Natural killer cell (primary cell): ENCODE data around the gene ODF2. TPM values are rescaled to one million over a fixed set of nuclear protein-coding genes. Genes with fewer than 3 reads are reported as not detected.

ENCODE experiments used
- ATAC-seq, 3 donors: fragments of 150-1000 bp in 2 of 3; fragments of 200-7000 bp in 1 of 3; cut with Tn5 transposase; 1 replicate in 1 of 3; 2 replicates in 2 of 3; pipeline ENCODE4 v1.10.0; 2021; ENCODE audit warnings: mild to moderate bottlenecking in 2 of 3, moderate library complexity in 2 of 3
- DNase-seq, 2 donors: peaks; one replicate each; pipeline versions ENCODE4 v3.0.0 to v3.0.0-alpha.2; 2013 to 2021; ENCODE audit warnings: mixed read lengths in 1 of 2
- H3K27ac ChIP-seq: one replicate; pipeline ENCODE4 v1.5.1; 2013; ENCODE audit warnings: mild to moderate bottlenecking, low read length
- H3K27me3 ChIP-seq: one replicate; pipeline ENCODE4 v1.6.1; 2013; ENCODE audit warnings: low read length; ENCODE audit not compliant: control insufficient read depth, insufficient read depth
- H3K36me3 ChIP-seq: one replicate; pipeline ENCODE4 v1.6.1; 2013; ENCODE audit warnings: low read length; ENCODE audit not compliant: control insufficient read depth, insufficient read depth
- H3K4me1 ChIP-seq: one replicate; pipeline ENCODE4 v1.6.1; 2013; ENCODE audit warnings: low read length; ENCODE audit not compliant: control insufficient read depth, insufficient read depth
- H3K4me3 ChIP-seq: one replicate; pipeline ENCODE4 v1.5.1; 2013; ENCODE audit warnings: low read length
- H3K9me3 ChIP-seq: one replicate; pipeline ENCODE4 v1.6.1; 2013; ENCODE audit warnings: low read length; ENCODE audit not compliant: control insufficient read depth, insufficient read depth
- H3K27ac Mint-ChIP-seq, 2 donors: one replicate each; pipeline ENCODE4 v1.8.0; 2022; ENCODE audit warnings: mild to moderate bottlenecking in 2 of 2, mixed read lengths in 2 of 2, moderate library complexity in 1 of 2
- H3K27me3 Mint-ChIP-seq, 2 donors: one replicate each; pipeline ENCODE4 v1.8.0; 2022; ENCODE audit warnings: low read depth in 2 of 2, mixed read lengths in 2 of 2
- H3K36me3 Mint-ChIP-seq: one replicate; pipeline ENCODE4 v1.8.0; 2022; ENCODE audit warnings: mixed read lengths
- H3K4me1 Mint-ChIP-seq, 2 donors: one replicate each; pipeline ENCODE4 v1.8.0; 2022; ENCODE audit warnings: mixed read lengths in 2 of 2
- H3K4me3 Mint-ChIP-seq: one replicate; pipeline ENCODE4 v1.8.0; 2022; ENCODE audit warnings: mild to moderate bottlenecking, moderate library complexity, mixed read lengths
- H3K9me3 Mint-ChIP-seq, 2 donors: one replicate each; pipeline ENCODE4 v1.8.0; 2022; ENCODE audit warnings: mixed read lengths in 2 of 2
- CTCF ChIP-seq: fragments of 200-600 bp; IDR thresholded peaks from one replicate; pipeline ENCODE4 v1.8.0; 2022; ENCODE audit warnings: antibody characterized with exemption
- WGBS: methylation state at CpG from one replicate; pipeline ENCODE4 v1.1.7; 2013; ENCODE audit warnings: missing lambda C conversion rate; ENCODE audit not compliant: insufficient coverage; 5-methylcytosine and 5-hydroxymethylcytosine counted together
- intact Hi-C: fragments of 100-400 bp; cut with micrococcal nuclease; formaldehyde crosslinking; loops from one replicate; pipeline ENCODE4 v1.14.2; 2022
- total RNA-seq, 4 donors: library from RNA; stranded (reverse); fragments of 120-200 nt in 1 of 4; gene quantifications; one replicate each; pipeline versions ENCODE4 v1.2.3 to v1.2.4, GENCODE V29; 2013 to 2022

ODF2 gene
- total RNA-seq, 3 donors from 2014 or later (not counting 1 experiment from before 2014, with no cell fraction given), result 36.4 to 44.4 (median 37.5) TPM

- H3K4me3 Mint-ChIP-seq, result no peak overlapping the region
- no peak for TF ChIP-seq CTCF
- Histone ChIP-seq H3K27me3 (no peaks in the 10 kb centered on the region), H3K9me3 (no peaks in the 10 kb centered on the region), H3K27ac (no peak overlapping the region), H3K4me1 (no peaks in the 10 kb centered on the region), H3K36me3 (no peaks in the 10 kb centered on the region), H3K4me3 (no peak overlapping the region)
- ATAC-seq, result no peak
- H3K27ac Mint-ChIP-seq, result no peak overlapping the region
- DNase-seq, result no peak
- H3K9me3 Mint-ChIP-seq, result no peaks in the 10 kb centered on the region
- intact Hi-C loops, result no loop called here
- H3K36me3 Mint-ChIP-seq, result no peaks in the 10 kb centered on the region
- 94% methylated on average over 13 of the region's 13 CpGs for WGBS
- no peaks in the 10 kb centered on the region for H3K27me3 Mint-ChIP-seq
- H3K4me1 Mint-ChIP-seq, result no peaks in the 10 kb centered on the region
These were observed 26.2 kb upstream of the ODF2 start for GRCh38 chr9:128429513-128430086.

GRCh38 chr9:128431207-128431606, 24.6 kb upstream of the ODF2 start:
- no peaks in the 10 kb centered on the region for H3K4me1 ChIP-seq
- no peak overlapping the region for H3K27ac ChIP-seq
- Mint-ChIP-seq H3K27ac (no peak overlapping the region), H3K4me1 (no peaks in the 10 kb centered on the region), H3K36me3 (no peaks in the 10 kb centered on the region), H3K27me3 (no peaks in the 10 kb centered on the region), H3K9me3 (no peaks in the 10 kb centered on the region), H3K4me3 (no peak overlapping the region)
- no peak overlapping the region for H3K4me3 ChIP-seq
- H3K27me3 ChIP-seq, result no peaks in the 10 kb centered on the region
- intact Hi-C loops, result no loop called here
- no peaks in the 10 kb centered on the region for H3K9me3 ChIP-seq
- 93% methylated on average over 8 of the region's 8 CpGs for WGBS
- DNase-seq (no peak), ATAC-seq (no peak)
- no peak for TF ChIP-seq CTCF
- no peaks in the 10 kb centered on the region for H3K36me3 ChIP-seq

- no peak overlapping the region for H3K27ac Mint-ChIP-seq
- 93% methylated on average over 17 of the region's 17 CpGs for WGBS
- H3K4me1 Mint-ChIP-seq, result peaks cover 5 to 7% of the 10 kb centered on the region in 2 donors
- no peak for DNase-seq
- H3K27ac ChIP-seq, result no peak overlapping the region
- intact Hi-C loops, result no loop called here
- H3K4me3 ChIP-seq, result no peak overlapping the region
- no peaks in the 10 kb centered on the region for H3K9me3 ChIP-seq
- H3K36me3 ChIP-seq, result no peaks in the 10 kb centered on the region
- H3K27me3 ChIP-seq, result no peaks in the 10 kb centered on the region
- H3K4me3 Mint-ChIP-seq, result no peak overlapping the region
- ATAC-seq, result no peak
- no peak for TF ChIP-seq CTCF
- peaks cover 12% of the 10 kb centered on the region for H3K4me1 ChIP-seq
- no peaks in the 10 kb centered on the region for H3K9me3 Mint-ChIP-seq
- H3K27me3 Mint-ChIP-seq, result no peaks in the 10 kb centered on the region
- no peaks in the 10 kb centered on the region for H3K36me3 Mint-ChIP-seq
These were observed 21.5 kb upstream of the ODF2 start for GRCh38 chr9:128434340-128434739.

GRCh38 chr9:128435611-128436010, 20.2 kb upstream of the ODF2 start:
- no peak overlapping the region for H3K4me3 ChIP-seq
- Mint-ChIP-seq H3K27ac (no peak overlapping the region), H3K27me3 (no peaks in the 10 kb centered on the region), H3K4me1 (peaks cover 5 to 11% of the 10 kb centered on the region in 2 donors), H3K4me3 (no peak overlapping the region), H3K9me3 (no peaks in the 10 kb centered on the region), H3K36me3 (no peaks in the 10 kb centered on the region)
- no peaks in the 10 kb centered on the region for H3K9me3 ChIP-seq
- no peak for TF ChIP-seq CTCF
- no peaks in the 10 kb centered on the region for H3K27me3 ChIP-seq
- 96% methylated on average over 18 of the region's 18 CpGs for WGBS
- H3K4me1 ChIP-seq, result peaks cover 12% of the 10 kb centered on the region
- intact Hi-C loops, result no loop called here
- DNase-seq, result no peak
- no peaks in the 10 kb centered on the region for H3K36me3 ChIP-seq
- no peak overlapping the region for H3K27ac ChIP-seq
- ATAC-seq, result no peak
